SJCRH30 (cell line): ENCODE data around the gene CDC42BPA. TPM values are rescaled to one million over a fixed set of nuclear protein-coding genes. Genes with fewer than 3 reads are reported as not detected.

Source experiments
- DNase-seq, 2 experiments: peaks; one replicate each; pipeline ENCODE4 v3.0.0-alpha.2; 2015 to 2020
- H3K27ac ChIP-seq: fragments of 250-450 bp; sonication (Bioruptor Pico); 2 replicates; pipeline ENCODE4 v1.5.1; 2020; ENCODE audit warnings: mild to moderate bottlenecking, moderate library complexity
- H3K27me3 ChIP-seq: fragments of 250-450 bp; sonication (Bioruptor Pico); 2 replicates; pipeline ENCODE4 v1.5.1; 2020; ENCODE audit warnings: mild to moderate bottlenecking, moderate library complexity
- H3K36me3 ChIP-seq: fragments of 250-450 bp; sonication (Bioruptor Pico); 2 replicates; pipeline ENCODE4 v1.5.1; 2020; ENCODE audit warnings: mild to moderate bottlenecking, moderate library complexity
- H3K4me1 ChIP-seq: fragments of 250-450 bp; sonication (Bioruptor Pico); 2 replicates; pipeline ENCODE4 v1.5.1; 2020; ENCODE audit warnings: mild to moderate bottlenecking, moderate library complexity
- H3K4me3 ChIP-seq: fragments of 250-450 bp; sonication (Bioruptor Pico); 2 replicates; pipeline ENCODE4 v1.5.1; 2020; ENCODE audit warnings: mild to moderate bottlenecking, moderate library complexity
- H3K9me3 ChIP-seq: fragments of 250-450 bp; sonication (Bioruptor Pico); replicated peaks from 2 replicates; pipeline ENCODE4 v1.5.1; 2020; ENCODE audit warnings: mild to moderate bottlenecking, moderate library complexity
- total RNA-seq: library from RNA; depleted of rRNA; stranded (reverse); fragments of >200 nt; shearing (Covaris generic); gene quantifications from 2 replicates; pipeline ENCODE4 v1.2.3, GENCODE V29; 2014; rRNA removed

Gene CDC42BPA
- total RNA-seq, 1 experiment from 2014 or later, result 57.1 TPM

- Histone ChIP-seq H3K36me3 (no peaks in the 10 kb centered on the region), H3K4me1 (peaks cover 9% of the 10 kb centered on the region), H3K27ac (peak within 1 kb of the TSS; percentile 86), H3K4me3 (peak within 1 kb of the TSS; percentile 65), H3K9me3 (peaks cover 2% of the 10 kb centered on the region; the same call in 1 of the 2 replicates), H3K27me3 (no peaks in the 10 kb centered on the region)
- peak; percentile 100 for DNase-seq
Measured at GRCh38 chr1:226940029-226940805, 378.1 kb downstream of the CDC42BPA start, which contains the start of gene COQ8A. Gene COQ8A (plus strand): TSS chr1:226940294. CDS start chr1:226961386, 21,092 bp downstream.

Other genes with a start within 250 kb of the CDC42BPA start
- 14.7 and 19.2 TPM in 2 replicates for gene ZNF678, start 245.1 kb upstream of the CDC42BPA start, total RNA-seq